Epithelial cell of proximal tubule (primary cell): ENCODE results near the gene RETN. TPM values are rescaled to one million over a fixed set of nuclear protein-coding genes. Genes with fewer than 3 reads are reported as not detected.

ENCODE experiments used
- DNase-seq: peaks from one replicate; pipeline ENCODE4 v3.0.0-alpha.2; 2011; ENCODE audit warnings: low read depth
- H3K4me3 ChIP-seq: 2 replicates; pipeline ENCODE4 v1.5.1; 2011; ENCODE audit warnings: low read depth, mild to moderate bottlenecking, low read length
- total RNA-seq: library from RNA; depleted of rRNA; stranded (reverse); fragments of >200 nt; gene quantifications from 2 replicates; pipeline ENCODE4 v1.2.3, GENCODE V29; 2015
- TF ChIP-seq, protein P1 (sequence below): conservative IDR thresholded peaks from 2 replicates; pipeline ENCODE4 v1.5.1; 2012; ENCODE audit warnings: low read depth, mild to moderate bottlenecking, low read length

Gene RETN
- total RNA-seq, 1 donor from 2014 or later = not detected

DNA sequence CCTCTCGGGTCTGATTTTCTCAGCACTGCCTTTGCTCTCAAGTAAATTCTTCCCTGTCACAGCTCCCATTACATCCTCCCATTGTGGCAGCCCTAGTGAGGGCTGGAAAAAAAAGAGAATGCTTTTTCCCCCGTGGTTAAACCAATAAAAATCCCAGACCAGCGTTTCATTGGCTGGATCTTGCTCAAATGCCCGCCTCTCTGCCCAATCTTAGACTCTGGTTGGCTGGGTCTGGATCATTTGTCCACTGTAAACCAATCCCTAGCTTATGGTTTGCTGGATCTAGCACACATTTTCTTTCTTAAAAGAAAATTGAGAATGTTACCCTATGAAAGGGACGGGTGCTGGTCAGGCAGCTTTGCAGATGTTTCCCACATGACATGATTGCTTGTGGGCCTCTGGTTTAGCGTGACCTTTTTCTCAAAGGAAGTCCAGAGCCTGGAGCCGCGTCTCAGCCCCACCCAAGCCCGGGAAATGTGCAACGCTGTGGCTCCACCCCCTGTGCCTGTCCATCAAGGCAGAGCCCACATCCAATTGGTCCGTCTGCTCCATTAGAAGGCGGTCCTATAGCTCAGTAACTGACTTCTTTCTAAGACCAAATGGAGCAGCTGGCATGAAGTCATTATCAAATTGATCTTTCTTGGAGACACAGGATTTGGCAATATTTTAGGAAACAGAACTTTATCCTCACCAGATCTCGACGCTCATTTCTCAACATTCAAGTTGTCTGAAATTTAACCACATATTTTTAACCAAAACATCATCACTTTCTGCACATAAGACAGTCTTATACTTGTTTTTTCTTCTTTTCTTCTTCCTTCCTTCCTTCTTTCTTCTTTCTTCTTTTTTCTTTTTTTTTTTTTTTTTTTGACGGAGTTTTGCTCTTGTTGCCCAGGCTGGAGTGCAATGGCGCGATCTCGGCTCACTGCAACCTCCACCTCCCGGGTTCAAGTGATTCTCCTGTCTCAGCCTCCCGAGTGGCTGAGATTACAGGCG is 5.5 kb downstream of the RETN start:
- no peak overlapping the region for H3K4me3 ChIP-seq
- TF ChIP-seq, protein P1, sequence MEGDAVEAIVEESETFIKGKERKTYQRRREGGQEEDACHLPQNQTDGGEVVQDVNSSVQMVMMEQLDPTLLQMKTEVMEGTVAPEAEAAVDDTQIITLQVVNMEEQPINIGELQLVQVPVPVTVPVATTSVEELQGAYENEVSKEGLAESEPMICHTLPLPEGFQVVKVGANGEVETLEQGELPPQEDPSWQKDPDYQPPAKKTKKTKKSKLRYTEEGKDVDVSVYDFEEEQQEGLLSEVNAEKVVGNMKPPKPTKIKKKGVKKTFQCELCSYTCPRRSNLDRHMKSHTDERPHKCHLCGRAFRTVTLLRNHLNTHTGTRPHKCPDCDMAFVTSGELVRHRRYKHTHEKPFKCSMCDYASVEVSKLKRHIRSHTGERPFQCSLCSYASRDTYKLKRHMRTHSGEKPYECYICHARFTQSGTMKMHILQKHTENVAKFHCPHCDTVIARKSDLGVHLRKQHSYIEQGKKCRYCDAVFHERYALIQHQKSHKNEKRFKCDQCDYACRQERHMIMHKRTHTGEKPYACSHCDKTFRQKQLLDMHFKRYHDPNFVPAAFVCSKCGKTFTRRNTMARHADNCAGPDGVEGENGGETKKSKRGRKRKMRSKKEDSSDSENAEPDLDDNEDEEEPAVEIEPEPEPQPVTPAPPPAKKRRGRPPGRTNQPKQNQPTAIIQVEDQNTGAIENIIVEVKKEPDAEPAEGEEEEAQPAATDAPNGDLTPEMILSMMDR = no peak
- no peak for DNase-seq

DNA sequence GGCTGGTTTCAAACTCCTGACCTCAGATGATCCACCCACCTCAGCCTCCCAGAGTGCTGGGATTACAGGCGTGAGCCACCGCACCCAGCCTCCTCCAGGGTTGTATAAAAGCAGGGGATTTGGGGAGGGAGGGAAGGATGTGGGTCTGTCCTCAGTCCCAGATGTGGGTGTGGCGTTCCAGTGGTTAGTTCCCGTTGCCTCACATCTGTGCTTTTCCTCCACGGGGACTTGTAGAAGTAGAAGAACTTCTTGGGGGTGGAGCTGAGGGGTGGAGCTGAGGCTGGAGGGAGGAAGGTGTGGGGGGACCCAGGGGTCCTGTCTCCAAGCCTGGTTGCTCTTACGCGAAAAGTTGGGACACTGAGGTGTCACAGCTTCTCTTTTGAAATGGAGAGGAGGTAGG is 7.5 kb downstream of the RETN start:
- H3K4me3 ChIP-seq = no peak overlapping the region
- TF ChIP-seq, protein P1 = no peak
- no peak for DNase-seq

DNA sequence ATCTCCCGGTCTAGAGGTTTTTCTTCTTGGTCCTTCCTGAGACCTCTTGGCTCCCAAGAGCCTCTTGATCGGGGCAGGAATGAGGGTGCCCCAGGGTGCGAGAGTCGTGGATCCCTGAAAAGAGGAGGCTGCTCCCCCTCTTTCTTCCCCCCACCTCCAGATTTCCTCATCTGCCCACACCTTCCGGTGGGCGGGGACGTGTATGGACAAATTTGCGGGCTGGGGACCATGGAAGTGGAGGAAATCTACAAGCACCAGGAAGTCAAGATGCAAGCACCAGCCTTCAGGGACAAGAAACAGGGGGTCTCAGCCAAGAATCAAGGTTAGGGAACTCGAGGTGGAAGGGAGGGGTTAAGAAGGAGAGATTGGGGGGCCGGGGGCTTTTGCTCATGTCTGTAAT is 8.0 kb downstream of the RETN start, which contains the start of gene MCEMP1:
TSS of gene MCEMP1 (plus strand) at position 237 of the 400 bp plus-strand sequence. CDS start at position 268, 31 bp downstream.
- no peak for DNase-seq
- TF ChIP-seq, protein P1 = no peak
- H3K4me3 ChIP-seq = no peak within 1 kb of the TSS

DNA sequence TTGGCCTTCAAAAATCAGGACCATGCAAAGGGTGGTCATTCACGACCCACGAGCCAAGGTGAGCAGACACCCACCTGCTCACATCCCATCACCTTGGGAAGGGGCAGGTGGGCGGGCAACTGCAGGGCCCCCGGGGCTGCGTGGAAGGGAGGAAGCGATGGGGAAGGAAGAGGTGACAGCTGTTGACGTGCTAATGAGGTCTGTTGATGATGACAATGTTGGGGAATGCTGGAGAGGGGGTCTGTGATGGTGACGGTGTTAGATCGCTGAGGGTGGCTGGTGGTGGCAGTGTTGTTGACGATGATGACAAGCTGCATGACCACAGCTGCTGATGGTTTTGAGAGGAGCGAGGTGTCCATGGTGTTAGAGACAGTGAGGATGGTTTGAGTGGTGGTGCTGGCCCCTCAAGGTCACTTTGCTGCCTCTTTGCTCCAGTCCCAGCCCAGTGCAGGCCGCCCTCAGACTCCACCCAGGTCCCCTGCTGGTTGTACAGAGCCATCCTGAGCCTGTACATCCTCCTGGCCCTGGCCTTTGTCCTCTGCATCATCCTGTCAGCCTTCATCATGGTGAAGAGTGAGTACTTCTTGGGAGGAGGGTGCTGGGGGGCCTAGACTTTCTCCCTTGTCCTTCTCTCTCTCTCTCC is 8.9 kb downstream of the RETN start:
- no peak overlapping the region for H3K4me3 ChIP-seq
- DNase-seq = no peak
- TF ChIP-seq, protein P1 = no peak

DNA sequence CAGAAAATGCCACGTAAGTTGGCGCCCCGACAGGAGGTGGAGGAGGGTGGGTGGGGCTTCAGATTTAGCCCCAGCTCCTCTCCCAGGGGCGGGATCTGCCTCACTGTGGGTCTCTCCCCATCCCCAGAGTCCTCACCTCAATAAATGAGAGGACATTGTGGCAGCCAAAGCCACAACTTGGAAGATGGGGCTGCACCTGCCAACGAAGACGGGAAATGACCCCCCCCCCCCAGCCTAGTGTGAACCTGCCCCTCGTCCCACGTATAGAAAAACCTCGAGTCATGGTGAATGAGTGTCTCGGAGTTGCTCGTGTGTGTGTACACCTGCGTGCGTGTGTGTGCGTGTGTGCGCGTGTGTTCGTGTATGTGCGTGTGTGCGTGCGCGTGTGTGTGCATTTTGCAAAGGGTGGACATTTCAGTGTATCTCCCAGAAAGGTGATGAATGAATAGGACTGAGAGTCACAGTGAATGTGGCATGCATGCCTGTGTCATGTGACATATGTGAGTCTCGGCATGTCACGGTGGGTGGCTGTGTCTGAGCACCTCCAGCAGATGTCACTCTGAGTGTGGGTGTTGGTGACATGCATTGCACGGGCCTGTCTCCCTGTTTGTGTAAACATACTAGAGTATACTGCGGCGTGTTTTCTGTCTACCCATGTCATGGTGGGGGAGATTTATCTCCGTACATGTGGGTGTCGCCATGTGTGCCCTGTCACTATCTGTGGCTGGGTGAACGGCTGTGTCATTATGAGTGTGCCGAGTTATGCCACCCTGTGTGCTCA is 10.3 kb downstream of the RETN start:
- TF ChIP-seq, protein P1 = peak; percentile 14
- DNase-seq = no peak
- H3K4me3 ChIP-seq = no peak overlapping the region

DNA sequence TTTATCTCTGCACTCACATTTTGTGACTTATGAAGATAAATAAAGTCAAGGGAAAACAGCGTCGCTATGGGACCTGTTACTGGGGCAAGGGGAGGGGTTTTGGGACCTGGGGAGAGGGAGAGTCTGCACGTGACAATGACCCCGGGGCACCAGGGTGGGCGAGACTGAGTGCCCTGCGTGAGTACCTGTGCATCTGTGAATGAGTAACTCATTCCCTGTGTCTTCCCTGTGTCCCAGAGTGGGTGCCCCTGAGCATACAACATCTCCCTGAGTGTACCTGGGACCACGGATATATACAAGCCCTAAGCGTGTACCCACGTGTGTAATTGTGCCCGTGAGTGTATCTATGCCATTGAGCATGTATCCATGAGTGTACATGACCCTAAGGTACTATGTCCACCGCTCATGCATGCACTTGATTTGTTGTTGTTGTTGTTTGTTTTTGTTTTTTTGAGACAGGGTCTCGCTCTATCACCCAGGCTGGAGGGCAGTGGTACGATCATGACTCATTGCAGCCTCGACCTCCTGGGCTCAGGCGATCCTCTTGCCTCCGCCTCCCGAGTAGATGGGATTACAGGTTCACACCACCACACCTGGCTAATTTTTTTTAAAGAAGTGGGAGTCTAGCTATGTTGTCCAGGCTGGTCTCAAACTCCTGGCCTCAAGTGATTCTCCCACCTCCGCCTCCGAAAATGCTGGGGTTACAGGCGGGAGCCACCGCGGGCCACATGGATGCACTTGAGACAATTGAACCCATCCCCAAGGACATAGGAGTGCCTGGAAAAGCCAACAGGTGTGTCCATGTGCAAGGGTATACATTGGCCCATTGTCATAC is 11.1 kb downstream of the RETN start:
- peak overlapping the region; percentile 100 for H3K4me3 ChIP-seq
- no peak for DNase-seq
- TF ChIP-seq, protein P1 = no peak
